ENCODE measurements around the gene ZNF728. TPM values are rescaled to one million over a fixed set of nuclear protein-coding genes. Genes with fewer than 3 reads are reported as not detected.
"Not testable (repeated sequence)": the region's sequence is repeated elsewhere in the genome, so short reads cannot be mapped to it uniquely, and the experiment has no call there.

The ZNF728 gene
- total RNA-seq, 1 experiment from 2014 or later = not detected

- H3K27ac ChIP-seq (ENCODE audit: low read depth, low read length, poor library complexity, severe bottlenecking) = no peak overlapping the region
- TF ChIP-seq, protein P1, sequence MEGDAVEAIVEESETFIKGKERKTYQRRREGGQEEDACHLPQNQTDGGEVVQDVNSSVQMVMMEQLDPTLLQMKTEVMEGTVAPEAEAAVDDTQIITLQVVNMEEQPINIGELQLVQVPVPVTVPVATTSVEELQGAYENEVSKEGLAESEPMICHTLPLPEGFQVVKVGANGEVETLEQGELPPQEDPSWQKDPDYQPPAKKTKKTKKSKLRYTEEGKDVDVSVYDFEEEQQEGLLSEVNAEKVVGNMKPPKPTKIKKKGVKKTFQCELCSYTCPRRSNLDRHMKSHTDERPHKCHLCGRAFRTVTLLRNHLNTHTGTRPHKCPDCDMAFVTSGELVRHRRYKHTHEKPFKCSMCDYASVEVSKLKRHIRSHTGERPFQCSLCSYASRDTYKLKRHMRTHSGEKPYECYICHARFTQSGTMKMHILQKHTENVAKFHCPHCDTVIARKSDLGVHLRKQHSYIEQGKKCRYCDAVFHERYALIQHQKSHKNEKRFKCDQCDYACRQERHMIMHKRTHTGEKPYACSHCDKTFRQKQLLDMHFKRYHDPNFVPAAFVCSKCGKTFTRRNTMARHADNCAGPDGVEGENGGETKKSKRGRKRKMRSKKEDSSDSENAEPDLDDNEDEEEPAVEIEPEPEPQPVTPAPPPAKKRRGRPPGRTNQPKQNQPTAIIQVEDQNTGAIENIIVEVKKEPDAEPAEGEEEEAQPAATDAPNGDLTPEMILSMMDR (conservative IDR thresholded peaks at IDR 0.05; ENCODE audit: low read depth, low read length) = no peak
- no peak for TF ChIP-seq EZH2 (IDR thresholded peaks at IDR 0.05; ENCODE audit: borderline replicate concordance, low read depth, low read length, poor library complexity, severe bottlenecking)
- BruUV-seq (replicated peaks) = no TSS peak
- H3K4me1 ChIP-seq (ENCODE audit: insufficient read depth, low read length, poor library complexity, severe bottlenecking) = no peaks in the 10 kb centered on the region
- intact Hi-C loops (cut with micrococcal nuclease; ENCODE audit: unreplicated experiment) = no loop called here
- CTCF ChIA-PET = no interaction called here
- H3K9me3 ChIP-seq (ENCODE audit: low read depth, low read length, poor library complexity, severe bottlenecking) = peaks cover 74% of the 10 kb centered on the region
- no peak for DNase-seq (ENCODE audit: low spot score)
- H3K4me3 ChIP-seq (ENCODE audit: low read depth, low read length, poor library complexity, severe bottlenecking) = no peak overlapping the region
- POLR2A ChIA-PET (ENCODE audit: low non-redundant PET) = no interaction called here
- no peaks in the 10 kb centered on the region for H3K27me3 ChIP-seq (replicated peaks; ENCODE audit: insufficient read depth, low read depth, low read length, poor library complexity)
- no peaks in the 10 kb centered on the region for H3K36me3 ChIP-seq (ENCODE audit: insufficient read depth, low read length, poor library complexity, severe bottlenecking)
Observed at GRCh38 chr19:22976248-22976647, 26.7 kb downstream of the ZNF728 start.

- H3K9me3 ChIP-seq (ENCODE audit: low read depth, low read length, poor library complexity, severe bottlenecking) = peaks cover 72% of the 10 kb centered on the region
- intact Hi-C loops (cut with micrococcal nuclease; ENCODE audit: unreplicated experiment); H3K27ac ChIP-seq (ENCODE audit: low read depth, low read length, poor library complexity, severe bottlenecking); H3K4me3 ChIP-seq (ENCODE audit: low read depth, low read length, poor library complexity, severe bottlenecking); BruUV-seq (replicated peaks); POLR2A ChIA-PET (ENCODE audit: low non-redundant PET); H3K27me3 ChIP-seq (replicated peaks; ENCODE audit: insufficient read depth, low read depth, low read length, poor library complexity); H3K4me1 ChIP-seq (ENCODE audit: insufficient read depth, low read length, poor library complexity, severe bottlenecking); H3K36me3 ChIP-seq (ENCODE audit: insufficient read depth, low read length, poor library complexity, severe bottlenecking); DNase-seq (ENCODE audit: low spot score); CTCF ChIA-PET: not testable (repeated sequence)
Observed at GRCh38 chr19:22975546-22976136, 27.3 kb downstream of the ZNF728 start.

GRCh38 chr19:22945560-22945959 is 57.4 kb downstream of the ZNF728 start:
- H3K27me3 ChIP-seq (replicated peaks; ENCODE audit: insufficient read depth, low read depth, low read length, poor library complexity) = no peaks in the 10 kb centered on the region
- H3K9me3 ChIP-seq (ENCODE audit: low read depth, low read length, poor library complexity, severe bottlenecking) = peaks cover 49% of the 10 kb centered on the region
- ChIA-PET CTCF (no interaction called here), POLR2A (ENCODE audit: low non-redundant PET) (no interaction called here)
- intact Hi-C loops (cut with micrococcal nuclease; ENCODE audit: unreplicated experiment) = no loop called here
- no peak overlapping the region for H3K4me3 ChIP-seq (ENCODE audit: low read depth, low read length, poor library complexity, severe bottlenecking)
- no peaks in the 10 kb centered on the region for H3K4me1 ChIP-seq (ENCODE audit: insufficient read depth, low read length, poor library complexity, severe bottlenecking)
- no peak overlapping the region for H3K27ac ChIP-seq (ENCODE audit: low read depth, low read length, poor library complexity, severe bottlenecking)
- DNase-seq (ENCODE audit: low spot score) = peak; percentile 4
- no peaks in the 10 kb centered on the region for H3K36me3 ChIP-seq (ENCODE audit: insufficient read depth, low read length, poor library complexity, severe bottlenecking)
- no peak for TF ChIP-seq EZH2 (IDR thresholded peaks at IDR 0.05; ENCODE audit: borderline replicate concordance, low read depth, low read length, poor library complexity, severe bottlenecking)
- TF ChIP-seq, protein P1 (conservative IDR thresholded peaks at IDR 0.05; ENCODE audit: low read depth, low read length) = no peak
- no TSS peak for BruUV-seq (replicated peaks)

GRCh38 chr19:22935151-22935550 is 67.8 kb downstream of the ZNF728 start:
- no TSS peak for BruUV-seq (replicated peaks)
- no peak overlapping the region for H3K27ac ChIP-seq (ENCODE audit: low read depth, low read length, poor library complexity, severe bottlenecking)
- TF ChIP-seq, protein P1 (conservative IDR thresholded peaks at IDR 0.05; ENCODE audit: low read depth, low read length) = no peak
- DNase-seq (ENCODE audit: low spot score) = no peak
- H3K36me3 ChIP-seq (ENCODE audit: insufficient read depth, low read length, poor library complexity, severe bottlenecking) = no peaks in the 10 kb centered on the region
- intact Hi-C loops (cut with micrococcal nuclease; ENCODE audit: unreplicated experiment) = no loop called here
- peaks cover 20% of the 10 kb centered on the region for H3K9me3 ChIP-seq (ENCODE audit: low read depth, low read length, poor library complexity, severe bottlenecking)
- CTCF ChIA-PET = no interaction called here
- POLR2A ChIA-PET (ENCODE audit: low non-redundant PET) = no interaction called here
- H3K4me1 ChIP-seq (ENCODE audit: insufficient read depth, low read length, poor library complexity, severe bottlenecking) = no peaks in the 10 kb centered on the region
- no peak overlapping the region for H3K4me3 ChIP-seq (ENCODE audit: low read depth, low read length, poor library complexity, severe bottlenecking)
- no peaks in the 10 kb centered on the region for H3K27me3 ChIP-seq (replicated peaks; ENCODE audit: insufficient read depth, low read depth, low read length, poor library complexity)

GRCh38 chr19:22927576-22927975 is 75.4 kb downstream of the ZNF728 start:
- POLR2A ChIA-PET (ENCODE audit: low non-redundant PET); BruUV-seq (replicated peaks); CTCF ChIA-PET: not testable (repeated sequence)

More at GRCh38 chr19:22927576-22927975, 75.4 kb downstream of the ZNF728 start:
- H3K9me3 ChIP-seq (ENCODE audit: low read depth, low read length, poor library complexity, severe bottlenecking) = peaks cover 14% of the 10 kb centered on the region
- H3K27me3 ChIP-seq (replicated peaks; ENCODE audit: insufficient read depth, low read depth, low read length, poor library complexity); H3K4me3 ChIP-seq (ENCODE audit: low read depth, low read length, poor library complexity, severe bottlenecking); H3K36me3 ChIP-seq (ENCODE audit: insufficient read depth, low read length, poor library complexity, severe bottlenecking); H3K27ac ChIP-seq (ENCODE audit: low read depth, low read length, poor library complexity, severe bottlenecking); H3K4me1 ChIP-seq (ENCODE audit: insufficient read depth, low read length, poor library complexity, severe bottlenecking); intact Hi-C loops (cut with micrococcal nuclease; ENCODE audit: unreplicated experiment); DNase-seq (ENCODE audit: low spot score): not testable (repeated sequence)
